Activated CD8-positive, alpha-beta memory T cell treated with anti-CD3 and anti-CD28 coated beads for 24 hours (primary cell): ENCODE results near the gene ATG9A.

Experiments used
- DNase-seq: peaks from one replicate; pipeline ENCODE4 v3.0.0-alpha.2; 2020

Gene ATG9A

DNA sequence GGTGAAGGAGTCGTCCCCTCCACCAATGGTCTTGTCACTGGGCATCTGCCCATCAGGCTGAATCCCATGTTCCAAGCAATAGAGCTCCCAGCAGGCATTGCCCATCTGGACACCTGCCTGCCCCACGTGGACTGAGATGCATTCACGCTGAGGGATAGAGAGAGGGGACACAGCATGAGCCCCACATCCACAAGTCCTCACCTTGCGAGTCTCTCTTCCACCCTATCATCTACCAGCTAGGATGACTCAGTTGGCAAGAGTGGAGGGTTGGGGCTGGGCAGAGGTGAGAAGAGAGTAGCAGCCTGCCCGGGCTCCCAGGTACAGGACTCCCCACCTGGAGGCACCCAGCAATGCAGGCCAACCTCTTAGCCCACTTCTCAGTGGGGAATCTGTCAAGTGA is 22.6 kb upstream of the ATG9A start:
- DNase-seq = peak; percentile 70

DNA sequence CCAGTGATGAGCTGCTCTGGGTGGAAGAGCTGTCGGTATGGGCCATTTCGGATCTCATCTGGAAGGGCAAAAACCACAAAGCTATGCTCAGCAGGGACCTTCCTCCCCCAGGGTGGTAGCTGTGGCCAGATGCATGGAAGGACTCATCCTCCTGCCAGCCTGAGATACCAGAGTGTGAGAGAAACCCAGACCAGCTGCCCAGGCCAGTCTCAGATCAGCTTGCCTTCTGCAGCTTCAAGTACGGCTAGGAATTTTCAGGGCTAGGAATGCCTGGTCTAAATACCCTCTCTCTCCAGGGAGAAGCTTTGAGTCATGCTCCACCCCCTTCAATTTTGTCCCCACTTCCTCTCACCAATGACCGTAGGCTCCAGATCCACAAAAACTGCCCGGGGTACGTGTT is 22.2 kb upstream of the ATG9A start:
- no peak for DNase-seq

DNA sequence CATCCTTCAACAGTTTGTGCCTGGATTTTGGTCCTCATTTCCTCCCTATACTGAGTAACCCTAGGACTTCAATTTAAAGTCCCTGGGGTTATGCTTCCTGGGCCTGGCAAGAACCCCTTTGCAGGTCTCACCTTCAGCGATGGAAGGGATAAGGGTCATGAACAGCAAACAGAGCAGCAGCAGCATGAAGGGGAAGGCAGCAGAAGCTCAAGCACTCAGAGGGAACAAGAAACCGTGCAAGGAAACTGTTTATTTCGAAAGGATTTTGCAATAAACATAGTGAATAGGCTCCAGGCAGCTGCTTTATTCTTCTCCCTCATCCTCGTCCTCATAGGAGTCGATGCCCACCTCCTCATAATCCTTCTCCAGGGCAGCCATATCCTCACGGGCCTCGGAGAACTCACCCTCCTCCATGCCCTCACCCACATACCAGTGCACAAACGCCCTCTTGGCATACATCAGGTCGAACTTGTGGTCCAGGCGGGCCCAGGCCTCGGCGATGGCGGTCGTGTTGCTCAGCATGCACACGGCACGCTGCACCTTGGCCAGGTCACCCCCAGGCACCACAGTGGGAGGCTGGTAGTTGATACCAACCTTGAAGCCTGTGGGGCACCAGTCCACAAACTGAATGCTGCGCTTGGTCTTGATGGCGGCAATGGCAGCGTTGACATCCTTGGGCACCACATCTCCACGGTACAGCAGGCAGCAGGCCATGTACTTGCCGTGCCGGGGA is 20.8 kb upstream of the ATG9A start:
- no peak for DNase-seq

DNA sequence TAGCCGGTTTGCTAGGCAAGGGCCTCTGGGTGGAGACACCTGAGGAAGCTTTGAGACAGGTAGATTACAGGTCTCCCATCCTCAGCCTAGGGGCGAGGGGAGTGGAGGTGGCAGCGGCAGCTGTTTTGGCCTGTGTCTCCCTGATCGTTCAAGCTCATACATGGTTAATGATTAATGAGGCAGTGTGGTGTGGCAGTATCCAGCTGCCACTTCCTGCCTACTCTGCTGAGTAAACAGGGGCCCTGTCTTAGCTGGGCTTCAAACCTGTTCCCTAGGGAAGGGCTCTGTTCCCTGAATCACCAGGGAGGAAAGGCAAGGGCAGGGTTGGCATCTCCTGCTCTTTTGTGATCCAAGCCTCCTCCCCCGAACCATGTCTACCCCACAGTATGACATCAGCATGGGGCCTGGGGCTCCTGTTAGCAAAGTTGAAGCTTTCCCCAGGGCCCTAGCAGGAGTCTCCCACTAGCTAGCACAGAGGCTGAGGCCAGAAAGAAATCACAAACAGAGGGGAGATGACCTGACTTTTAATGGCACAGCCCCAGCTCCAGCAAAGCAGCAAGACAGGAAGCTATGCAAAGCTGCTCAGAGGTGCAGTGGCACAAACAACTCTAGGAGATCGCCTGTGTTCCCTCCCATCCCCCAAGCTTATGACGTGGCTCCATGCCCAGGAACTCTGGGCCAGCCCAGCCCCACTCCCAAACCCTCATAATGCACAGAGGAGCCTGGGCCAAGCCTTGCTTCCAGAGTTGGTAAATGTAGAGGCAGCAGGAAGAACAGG is 20.0 kb upstream of the ATG9A start:
- DNase-seq = no peak

DNA sequence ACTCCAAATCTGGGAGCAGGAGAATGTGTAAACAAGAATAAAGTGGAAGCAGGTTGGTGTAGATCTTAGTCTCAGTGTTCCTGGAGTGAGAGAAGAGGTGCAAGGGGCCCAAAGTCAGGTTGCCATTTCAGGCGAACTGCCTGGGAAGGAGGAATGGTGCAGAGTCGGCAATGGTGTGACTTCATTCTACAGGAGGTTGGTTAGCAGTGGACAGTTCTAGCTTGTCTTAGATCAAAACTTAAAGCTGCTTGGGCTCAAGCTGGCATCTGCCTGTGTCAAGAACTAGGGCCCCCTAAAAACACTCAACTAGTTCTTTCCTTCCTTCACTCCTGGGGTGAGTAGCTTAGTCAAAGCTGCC is 19.4 kb upstream of the ATG9A start:
- DNase-seq = no peak

DNA sequence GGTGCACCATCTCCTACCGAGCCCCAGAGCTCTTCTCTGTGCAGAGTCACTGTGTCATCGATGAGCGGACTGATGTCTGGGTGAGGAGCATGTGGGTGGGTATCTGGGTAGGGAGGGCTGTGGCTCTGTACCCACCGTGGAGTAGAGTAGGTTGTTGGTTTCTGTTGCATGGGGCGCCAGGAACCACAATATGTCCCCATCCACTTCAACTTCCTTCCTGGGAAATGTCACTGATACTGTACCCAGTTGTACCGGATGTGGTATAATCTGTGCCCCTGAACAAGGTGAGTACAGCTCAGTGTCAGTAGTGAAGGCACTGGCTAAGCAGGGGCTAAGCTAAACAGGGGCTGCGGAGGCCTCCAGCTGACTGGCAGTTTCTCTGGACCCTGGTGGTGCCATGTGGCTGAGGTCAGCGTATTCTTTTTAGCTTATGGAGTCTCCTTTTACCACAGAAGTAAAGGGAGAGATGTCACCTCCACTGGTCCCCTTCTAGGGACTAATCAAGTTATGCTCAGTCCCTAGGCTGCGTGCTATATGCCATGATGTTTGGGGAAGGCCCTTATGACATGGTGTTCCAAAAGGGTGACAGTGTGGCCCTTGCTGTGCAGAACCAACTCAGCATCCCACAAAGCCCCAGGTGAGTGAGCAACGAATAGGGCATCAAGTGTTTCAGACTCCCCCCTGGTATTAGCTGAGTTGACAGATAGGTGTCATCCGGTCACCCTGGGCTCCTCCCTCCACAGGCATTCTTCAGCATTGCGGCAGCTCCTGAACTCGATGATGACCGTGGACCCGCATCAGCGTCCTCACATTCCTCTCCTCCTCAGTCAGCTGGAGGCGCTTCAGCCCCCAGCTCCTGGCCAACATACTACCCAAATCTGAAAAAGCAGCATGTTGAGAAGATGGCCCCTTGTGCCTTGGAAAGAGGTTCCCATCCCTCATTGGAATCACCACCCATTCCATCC is 18.5 kb upstream of the ATG9A start:
- DNase-seq = peak; percentile 79

DNA sequence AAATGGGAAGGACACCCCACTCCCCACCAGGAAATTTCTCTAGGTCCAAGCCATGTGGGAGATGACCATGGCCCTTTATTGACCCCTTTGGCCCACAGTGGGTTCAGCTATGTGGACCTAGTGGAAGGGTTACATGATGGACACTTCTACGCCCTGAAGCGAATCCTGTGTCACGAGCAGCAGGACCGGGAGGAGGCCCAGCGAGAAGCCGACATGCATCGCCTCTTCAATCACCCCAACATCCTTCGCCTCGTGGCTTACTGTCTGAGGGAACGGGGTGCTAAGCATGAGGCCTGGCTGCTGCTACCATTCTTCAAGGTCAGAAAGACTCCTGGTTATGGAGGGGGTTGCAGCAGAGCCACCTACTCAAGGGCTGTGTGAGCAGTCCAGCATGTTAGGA is 17.1 kb upstream of the ATG9A start:
- no peak for DNase-seq

DNA sequence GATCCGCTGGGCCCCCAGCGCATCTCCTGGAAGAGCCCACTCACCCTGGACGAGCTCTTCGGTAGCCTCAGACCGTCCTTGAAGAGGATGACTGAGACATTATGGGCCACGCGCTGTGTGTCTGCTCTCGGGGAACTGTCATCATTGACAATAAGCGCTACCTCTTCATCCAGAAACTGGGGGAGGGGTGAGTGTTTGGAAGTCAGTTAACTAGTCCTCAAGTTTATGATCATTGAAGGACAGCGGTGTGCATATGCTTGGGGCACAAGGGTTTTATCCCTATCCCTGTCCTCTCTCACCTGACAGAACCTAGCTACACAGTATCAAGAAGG is 16.4 kb upstream of the ATG9A start:
- DNase-seq = no peak

DNA sequence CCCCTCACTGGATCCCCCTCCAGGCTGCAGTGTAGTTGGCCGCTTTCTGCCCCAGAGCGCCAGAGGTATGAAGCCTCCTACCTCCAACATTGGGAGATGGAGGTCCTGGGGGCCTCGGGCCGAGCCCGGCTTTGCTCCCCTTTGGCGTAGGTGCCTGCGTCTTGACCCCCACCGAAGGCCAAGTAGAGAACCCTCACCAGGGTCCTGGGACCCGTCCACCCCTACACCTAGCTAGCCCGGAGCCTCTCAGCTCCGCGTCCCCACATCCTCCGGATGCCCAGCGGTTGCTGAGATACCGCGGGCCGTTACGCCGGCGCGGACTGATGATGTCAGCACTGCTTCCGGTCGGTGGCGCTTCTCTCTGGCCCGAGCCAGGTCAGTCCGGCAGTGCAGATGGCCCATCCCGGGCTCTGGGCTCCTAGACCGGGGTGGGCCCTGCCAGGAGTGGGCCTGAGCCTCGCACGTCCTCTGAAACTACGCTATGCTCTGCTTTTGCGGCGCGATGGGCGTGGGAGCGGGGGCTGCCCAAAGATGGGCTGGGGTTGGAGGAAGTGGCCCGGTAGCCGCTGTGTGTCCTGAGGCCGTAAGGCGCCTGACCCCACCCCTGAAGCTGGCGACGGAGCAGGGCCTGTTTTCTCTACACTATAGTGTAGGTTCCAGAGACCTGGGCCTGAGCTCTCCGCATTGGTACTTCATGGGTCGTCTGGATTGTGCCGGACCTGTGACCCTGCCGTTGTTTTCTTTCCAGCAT is 15.9 kb upstream of the ATG9A start, which contains the start of the genes GLB1L and STK16:
Gene GLB1L (minus strand): TSS at position 297 of the 751 bp plus-strand sequence. CDS start 1,871 bp downstream, outside the sequence.
Gene STK16 (plus strand): TSS at position 332 of the 751 bp plus-strand sequence. CDS start 521 bp downstream, outside the sequence.
- DNase-seq = peak; percentile 97

DNA sequence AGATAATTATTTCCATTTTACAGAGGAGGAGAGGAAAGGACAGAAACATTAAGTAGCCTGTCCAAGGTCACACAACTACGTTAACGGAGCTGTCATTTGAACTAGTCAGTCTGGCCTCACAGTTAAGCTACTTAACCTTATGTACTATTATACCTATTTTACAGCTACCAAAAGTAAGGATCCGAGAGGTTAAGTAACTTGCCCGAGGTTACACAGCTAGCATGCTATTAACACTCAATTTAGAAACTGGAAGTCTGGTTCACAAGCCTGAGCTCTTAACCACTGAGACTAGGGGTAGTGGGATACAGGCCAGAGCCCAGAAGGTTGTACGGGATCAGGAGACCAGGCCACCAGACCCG is 15.3 kb upstream of the ATG9A start:
- no peak for DNase-seq

DNA sequence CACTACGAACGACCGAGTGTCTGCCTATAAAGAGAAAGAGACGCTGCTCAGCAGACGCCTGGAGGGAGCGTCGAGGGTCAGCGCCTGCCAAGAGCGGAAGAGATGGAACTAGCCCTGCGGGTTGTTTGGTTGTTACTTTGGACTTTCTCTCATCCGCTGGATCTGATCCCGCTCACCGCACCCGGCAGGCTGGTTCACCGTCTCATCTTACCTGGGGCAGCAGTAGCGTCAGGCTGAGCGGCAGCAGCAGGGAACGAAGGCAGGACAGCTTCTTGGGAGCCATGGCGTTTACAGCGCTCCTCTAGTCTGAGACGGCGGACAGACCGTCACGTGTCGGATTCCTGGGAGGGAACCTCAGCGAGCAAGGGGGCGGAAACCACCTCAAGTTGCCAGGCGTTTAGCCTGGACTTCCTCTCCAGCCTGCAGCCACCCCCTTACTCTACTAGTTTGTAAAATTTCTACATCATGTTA is 13.9 kb upstream of the ATG9A start:
- DNase-seq = no peak

DNA sequence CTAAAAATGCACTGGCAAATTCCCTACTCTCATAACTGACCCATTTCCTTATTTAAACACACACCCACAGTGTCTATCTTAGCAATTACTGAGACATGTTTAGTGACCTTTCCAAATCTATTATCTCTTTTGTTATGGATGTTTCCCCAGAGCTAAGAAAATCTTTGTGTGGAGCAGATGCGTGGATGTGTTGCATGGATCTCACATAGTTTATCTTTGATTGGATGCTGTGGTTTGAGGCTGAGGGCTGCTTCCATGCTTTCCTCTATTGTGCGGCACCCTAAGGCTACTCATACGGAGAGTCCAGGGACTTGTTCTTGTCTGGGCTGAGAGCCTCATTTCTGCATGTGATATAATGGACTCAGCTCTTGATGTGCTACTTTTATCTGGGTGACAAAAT is 4.9 kb upstream of the ATG9A start:
- DNase-seq = no peak

DNA sequence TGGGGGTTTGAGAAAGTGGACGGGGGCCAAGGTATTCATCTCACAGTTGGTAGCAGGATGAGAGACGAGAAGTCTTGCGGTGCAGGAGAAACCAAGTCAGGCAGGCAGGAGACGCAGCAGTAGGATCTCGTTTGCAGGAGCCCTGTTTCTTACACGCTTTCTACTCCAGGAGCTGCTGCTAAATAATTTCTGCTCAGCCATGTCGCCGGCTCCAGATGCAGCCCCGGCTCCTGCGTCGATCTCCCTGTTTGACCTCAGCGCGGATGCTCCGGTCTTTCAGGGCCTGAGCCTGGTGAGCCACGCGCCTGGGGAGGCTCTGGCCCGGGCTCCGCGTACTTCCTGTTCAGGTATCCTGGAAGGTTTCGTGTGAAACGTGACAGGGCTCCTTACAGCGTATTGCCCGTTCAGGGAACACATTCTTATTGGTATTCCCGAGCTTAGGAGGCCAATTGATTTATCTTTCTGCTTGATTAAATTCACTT is 664 bp upstream of the ATG9A start:
- peak; percentile 79 for DNase-seq

DNA sequence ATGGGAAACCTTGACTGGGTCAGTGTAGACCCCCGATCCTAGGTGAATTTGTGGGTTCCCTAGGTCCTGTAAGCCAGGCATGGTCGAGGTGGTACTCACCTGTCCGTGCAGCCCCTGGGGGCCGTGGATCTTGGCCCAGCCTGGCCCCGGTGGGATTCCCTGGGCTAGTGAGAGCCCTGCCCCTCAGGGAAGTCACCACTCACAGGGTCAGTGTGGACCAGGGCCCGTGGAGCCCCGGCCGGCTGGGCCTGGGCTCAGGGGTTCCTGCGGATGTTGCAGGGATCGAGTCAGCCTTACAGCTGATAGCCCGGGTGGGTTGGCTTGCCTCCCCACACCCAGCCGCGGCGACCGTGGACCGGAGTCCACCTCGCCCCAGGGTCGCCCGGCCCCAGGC is 528 bp downstream of the ATG9A start:
- no peak for DNase-seq

DNA sequence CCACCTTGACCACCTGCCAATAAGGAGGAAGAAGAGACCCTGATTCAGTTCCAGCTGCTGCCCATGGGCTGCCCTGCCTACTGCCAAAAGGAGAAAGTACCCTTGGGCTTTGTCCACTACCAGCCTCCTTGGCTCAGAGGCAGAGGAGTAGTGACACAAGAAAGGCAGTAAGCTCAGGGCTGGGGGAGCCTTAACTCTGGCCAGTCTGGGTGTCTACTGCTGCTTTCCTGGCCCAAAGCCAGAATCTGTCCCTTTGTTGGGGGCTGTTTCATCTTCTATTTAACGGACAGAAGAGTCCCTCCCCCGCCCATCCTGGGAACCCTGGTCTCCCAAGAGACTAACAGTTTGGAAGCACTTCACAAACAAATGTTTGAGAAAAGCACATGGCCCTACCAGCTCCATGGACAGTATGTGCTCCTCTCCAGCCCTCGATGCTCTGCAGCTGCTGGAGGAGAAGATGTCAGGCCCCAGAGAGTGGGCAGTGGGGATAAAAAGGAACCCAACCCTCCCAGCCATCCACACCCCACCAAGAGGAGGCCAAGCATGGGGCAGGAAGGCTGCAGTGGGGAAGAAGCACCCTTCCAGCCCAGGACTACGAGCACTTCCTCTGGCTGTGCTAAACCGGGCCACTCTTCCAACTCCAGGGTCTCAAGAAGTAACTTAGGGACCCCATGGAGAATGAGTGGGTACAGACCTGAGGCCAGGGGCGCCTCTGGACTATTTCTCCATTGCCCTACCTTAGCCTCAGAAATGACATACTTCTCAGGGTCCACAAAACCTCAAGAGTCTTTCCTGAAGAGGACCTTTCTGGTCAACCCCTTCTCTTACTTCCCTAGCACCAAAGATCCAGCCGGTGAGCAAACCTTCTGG is 1.2 kb downstream of the ATG9A start:
- no peak for DNase-seq

DNA sequence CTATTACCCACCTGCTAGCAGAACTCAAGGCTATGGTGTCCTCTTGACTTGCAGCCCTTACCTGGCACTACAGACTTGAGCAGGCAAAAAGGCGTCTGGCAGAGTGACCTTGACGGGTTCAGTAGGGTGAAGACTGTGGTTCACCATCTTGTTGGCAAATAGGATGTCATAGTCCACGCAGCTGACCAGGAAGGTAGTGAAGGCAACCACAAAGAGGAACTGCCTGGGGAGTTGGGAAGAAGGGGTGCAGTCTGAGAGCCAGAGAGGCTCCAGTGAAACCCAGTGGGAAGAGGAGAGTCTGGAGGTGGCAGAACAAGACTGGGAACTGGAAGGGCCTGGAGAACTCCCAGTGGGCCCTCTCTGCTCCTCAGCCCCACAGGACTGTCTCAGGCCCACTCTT is 4.1 kb downstream of the ATG9A start:
- DNase-seq = no peak

DNA sequence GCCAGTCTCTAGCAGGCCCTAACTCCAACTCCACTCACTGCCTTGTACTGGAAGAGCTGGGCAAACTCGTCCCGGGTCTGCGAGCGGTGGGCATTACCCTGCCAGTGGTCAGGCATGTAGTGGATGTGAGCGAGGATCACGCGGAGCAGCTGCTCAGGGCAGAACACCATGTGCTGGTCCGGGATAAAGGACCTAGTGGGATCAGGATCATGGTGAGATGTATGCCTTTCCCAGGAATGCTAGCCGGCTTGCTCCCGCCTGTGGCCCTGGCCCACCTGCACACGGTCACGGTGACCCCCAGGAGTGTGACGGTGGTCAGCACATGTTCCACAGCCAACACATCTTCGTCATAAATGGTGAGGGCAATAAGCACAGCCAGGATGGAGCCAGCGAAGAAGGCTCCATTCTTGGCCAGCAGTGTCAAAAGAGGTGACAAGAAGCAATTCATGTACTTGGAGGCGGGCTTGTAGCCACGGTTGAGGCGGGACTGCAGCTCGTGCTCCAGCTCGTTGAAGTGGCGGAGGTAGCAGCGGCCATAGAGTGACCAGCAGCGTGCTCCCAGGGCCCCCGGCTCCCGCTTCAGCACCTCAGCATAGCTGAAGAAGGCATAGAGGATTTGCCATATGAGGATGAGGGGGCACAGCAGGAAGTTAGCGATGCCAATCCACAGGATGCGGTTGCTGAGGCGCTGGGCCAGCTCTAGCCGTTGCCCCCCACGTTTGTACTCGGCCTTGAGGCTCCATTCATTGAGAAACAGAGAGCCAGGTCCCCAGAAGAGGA is 5.4 kb downstream of the ATG9A start:
- no peak for DNase-seq

DNA sequence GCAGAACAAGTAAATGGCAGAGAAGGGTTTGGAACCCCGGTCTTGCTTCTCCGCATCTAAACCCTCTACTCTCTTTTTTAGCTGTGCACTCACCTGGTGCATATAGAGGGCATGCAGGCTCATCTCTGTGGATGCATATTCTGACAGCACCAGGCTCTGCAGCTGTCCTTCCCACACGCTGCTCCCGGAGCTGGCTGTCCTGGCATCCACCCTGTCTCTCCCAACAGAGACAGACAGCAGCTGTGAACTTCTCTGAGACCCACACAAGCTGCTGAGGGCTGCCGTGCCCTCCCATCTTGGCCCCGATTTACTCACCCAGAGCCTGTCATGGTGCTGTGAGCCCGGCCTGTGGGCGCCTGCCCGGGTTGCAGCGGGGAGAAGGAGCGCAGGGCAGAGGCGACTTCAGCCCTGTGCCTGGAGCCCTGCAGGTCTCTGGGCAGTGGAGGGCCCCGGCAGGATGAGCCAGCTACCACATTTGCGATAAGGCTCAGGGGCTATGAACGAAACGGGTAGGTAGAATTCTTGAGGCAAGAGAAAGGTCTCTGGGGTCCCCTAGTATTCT is 7.4 kb downstream of the ATG9A start:
- DNase-seq = no peak

DNA sequence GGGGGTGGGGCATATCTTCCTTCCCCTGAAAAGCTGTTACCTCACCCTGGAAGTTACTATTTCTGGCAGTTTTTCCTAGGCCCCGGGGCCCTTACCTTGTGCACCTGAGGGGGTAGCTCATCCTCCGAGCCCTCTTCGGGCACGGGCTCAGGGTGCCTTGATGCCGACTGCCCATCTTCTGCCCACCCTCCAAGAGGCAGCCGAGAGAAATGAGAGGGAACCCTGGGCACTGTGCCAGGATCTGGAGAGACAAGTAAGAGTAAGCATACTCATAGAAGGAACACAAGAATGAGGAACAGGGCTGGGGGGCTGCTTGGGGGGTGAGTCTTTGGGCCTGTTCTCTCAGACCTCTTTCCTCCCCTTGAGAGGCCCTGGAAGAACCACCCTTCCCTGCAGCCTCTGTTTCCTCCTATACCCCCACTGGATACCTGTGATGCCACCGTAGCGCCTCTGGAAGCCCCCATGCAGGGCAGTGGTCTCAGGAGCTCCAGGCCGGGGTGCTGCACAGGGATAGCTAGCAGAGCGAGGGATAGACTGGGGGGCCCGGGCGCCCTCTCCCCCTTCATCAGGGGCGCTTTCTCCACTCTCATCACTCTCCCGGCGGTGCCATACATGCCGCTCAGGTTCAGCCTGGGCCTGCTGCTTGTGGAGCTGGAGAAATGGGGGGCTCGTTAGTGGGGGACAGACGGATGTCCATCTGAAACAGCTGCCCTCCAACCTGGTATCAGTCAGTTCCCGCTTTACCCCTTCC is 8.6 kb downstream of the ATG9A start:
- no peak for DNase-seq
